OCI-LY3 (cell line): ENCODE results near the gene DBNDD1.
A peak's percentile ranks its signal among the peaks of the same experiment; 100 is the strongest.

Source experiments
- H2AFZ ChIP-seq: fragments of 200-600, 300-600 bp; shearing (Covaris generic); 2 replicates; pipeline ENCODE4 v1.6.0; 2014; ENCODE audit warnings: antibody characterized with exemption, low read depth, low read length
- H3K27ac ChIP-seq: fragments of 200-600, 300-600 bp; sonication (generic); 2 replicates; pipeline ENCODE4 v1.5.1; 2014; ENCODE audit warnings: mild to moderate bottlenecking, low read length, moderate library complexity, mixed read lengths
- H3K27me3 ChIP-seq: fragments of 200-600, 300-600 bp; sonication (generic); 2 replicates; pipeline ENCODE4 v1.6.1; 2014; ENCODE audit warnings: low read depth, low read length, mixed read lengths
- H3K36me3 ChIP-seq: fragments of 200-600, 300-600 bp; sonication (generic); replicated peaks from 2 replicates; pipeline ENCODE3; 2014; ENCODE audit warnings: low read depth, low read length, mixed read lengths
- H3K4me1 ChIP-seq: fragments of 300-600, 200-600 bp; sonication (generic); 2 replicates; pipeline ENCODE4 v1.6.1; 2014; ENCODE audit warnings: low read length, mixed read lengths
- H3K4me2 ChIP-seq: fragments of 200-600, 300-600 bp; sonication (generic); 2 replicates; pipeline ENCODE4 v1.6.1; 2014; ENCODE audit warnings: low read length, mixed read lengths
- H3K4me3 ChIP-seq: fragments of 300-600, 200-600 bp; sonication (generic); 2 replicates; pipeline ENCODE4 v1.5.1; 2014; ENCODE audit warnings: antibody characterized with exemption, mild to moderate bottlenecking, low read length, moderate library complexity
- H3K79me2 ChIP-seq: fragments of 300-600, 200-600 bp; shearing (Covaris generic); 2 replicates; pipeline ENCODE4 v1.6.1; 2014; ENCODE audit warnings: mild to moderate bottlenecking, low read length, mixed read lengths
- H3K9ac ChIP-seq: fragments of 300-600, 200-600 bp; shearing (Covaris generic); 2 replicates; pipeline ENCODE4 v1.6.0; 2014; ENCODE audit warnings: mild to moderate bottlenecking, low read length, moderate library complexity
- H3K9me3 ChIP-seq: fragments of 200-600, 300-600 bp; shearing (Covaris generic); 2 replicates; pipeline ENCODE4 v1.6.1; 2014; ENCODE audit warnings: low read length, mixed read lengths; ENCODE audit not compliant: insufficient read depth
- H4K20me1 ChIP-seq: fragments of 200-600, 300-600 bp; sonication (generic); 2 replicates; pipeline ENCODE4 v1.6.1; 2016; ENCODE audit warnings: low read length, mixed read lengths; ENCODE audit not compliant: insufficient read depth
- CTCF ChIP-seq: fragments of 200-600, 300-600 bp; sonication (generic); IDR thresholded peaks from 2 replicates; pipeline ENCODE4 v1.5.1; 2014; ENCODE audit warnings: antibody characterized with exemption, low read length, low read depth
- EZH2phosphoT487 ChIP-seq: fragments of 200-600 bp; shearing (Covaris generic); IDR thresholded peaks from 2 replicates; pipeline ENCODE4 v1.6.1; 2018; ENCODE audit warnings: antibody characterized with exemption, mixed run types, low read depth

The DBNDD1 gene

GRCh38 chr16:89994389-89994720 lies 24.9 kb downstream of the DBNDD1 start:
- Histone ChIP-seq H3K9ac (no peak overlapping the region), H3K27ac (peak overlapping the region; percentile 97)

GRCh38 chr16:89993971-89994370 lies 25.3 kb downstream of the DBNDD1 start:
- H2AFZ ChIP-seq, result no peak overlapping the region
- peaks cover 21% of the 10 kb centered on the region for H3K4me1 ChIP-seq
- peak overlapping the region; percentile 97 for H3K27ac ChIP-seq
- H4K20me1 ChIP-seq, result no peaks in the 10 kb centered on the region
- no peak overlapping the region for H3K4me2 ChIP-seq
- peaks cover 12% of the 10 kb centered on the region for H3K9me3 ChIP-seq
- H3K9ac ChIP-seq, result no peak overlapping the region
- TF ChIP-seq CTCF (no peak), EZH2phosphoT487 (no peak)
- H3K27me3 ChIP-seq, result no peaks in the 10 kb centered on the region
- H3K36me3 ChIP-seq, result peaks cover 77% of the 10 kb centered on the region
- H3K79me2 ChIP-seq, result no peaks in the 10 kb centered on the region
- no peak overlapping the region for H3K4me3 ChIP-seq

More at GRCh38 chr16:89994389-89994720, 24.9 kb downstream of the DBNDD1 start:
- H3K27me3 ChIP-seq, result no peaks in the 10 kb centered on the region
- H3K9me3 ChIP-seq, result peaks cover 12% of the 10 kb centered on the region
- H3K4me3 ChIP-seq, result no peak overlapping the region
- H2AFZ ChIP-seq, result no peak overlapping the region
- no peaks in the 10 kb centered on the region for H3K79me2 ChIP-seq
- peaks cover 75% of the 10 kb centered on the region for H3K36me3 ChIP-seq
- H3K4me1 ChIP-seq, result peaks cover 21% of the 10 kb centered on the region
- TF ChIP-seq EZH2phosphoT487 (no peak), CTCF (no peak)
- no peaks in the 10 kb centered on the region for H4K20me1 ChIP-seq
- no peak overlapping the region for H3K4me2 ChIP-seq

- H3K79me2 ChIP-seq, result no peaks in the 10 kb centered on the region
- TF ChIP-seq CTCF (no peak), EZH2phosphoT487 (no peak)
- no peaks in the 10 kb centered on the region for H3K27me3 ChIP-seq
- no peak overlapping the region for H3K27ac ChIP-seq
- peaks cover 12% of the 10 kb centered on the region for H3K9me3 ChIP-seq
- peaks cover 21% of the 10 kb centered on the region for H3K4me1 ChIP-seq
- no peak overlapping the region for H3K4me3 ChIP-seq
- H3K4me2 ChIP-seq, result no peak overlapping the region
- H2AFZ ChIP-seq, result no peak overlapping the region
- H4K20me1 ChIP-seq, result no peaks in the 10 kb centered on the region
- H3K9ac ChIP-seq, result no peak overlapping the region
- H3K36me3 ChIP-seq, result peaks cover 80% of the 10 kb centered on the region
These were observed 25.9 kb downstream of the DBNDD1 start for GRCh38 chr16:89993377-89993776.

- peaks cover 15% of the 10 kb centered on the region for H3K4me1 ChIP-seq
- H3K27me3 ChIP-seq, result no peaks in the 10 kb centered on the region
- peaks cover 76% of the 10 kb centered on the region for H3K36me3 ChIP-seq
- H3K9ac ChIP-seq, result no peak overlapping the region
- no peak overlapping the region for H3K27ac ChIP-seq
- no peak overlapping the region for H2AFZ ChIP-seq
- H3K9me3 ChIP-seq, result peaks cover 2% of the 10 kb centered on the region; the same call in 1 of the 2 replicates
- H3K79me2 ChIP-seq, result no peaks in the 10 kb centered on the region
- no peak overlapping the region for H3K4me3 ChIP-seq
- TF ChIP-seq CTCF (no peak), EZH2phosphoT487 (no peak)
- no peaks in the 10 kb centered on the region for H4K20me1 ChIP-seq
- no peak overlapping the region for H3K4me2 ChIP-seq
These were observed 28.5 kb downstream of the DBNDD1 start for GRCh38 chr16:89990799-89991198.
